ENCODE data around the gene BEST1. TPM values are rescaled to one million over a fixed set of nuclear protein-coding genes. Genes with fewer than 3 reads are reported as not detected.

BEST1 gene
- total RNA-seq, 1 donor from 2014 or later, result 1.1 TPM

DNA sequence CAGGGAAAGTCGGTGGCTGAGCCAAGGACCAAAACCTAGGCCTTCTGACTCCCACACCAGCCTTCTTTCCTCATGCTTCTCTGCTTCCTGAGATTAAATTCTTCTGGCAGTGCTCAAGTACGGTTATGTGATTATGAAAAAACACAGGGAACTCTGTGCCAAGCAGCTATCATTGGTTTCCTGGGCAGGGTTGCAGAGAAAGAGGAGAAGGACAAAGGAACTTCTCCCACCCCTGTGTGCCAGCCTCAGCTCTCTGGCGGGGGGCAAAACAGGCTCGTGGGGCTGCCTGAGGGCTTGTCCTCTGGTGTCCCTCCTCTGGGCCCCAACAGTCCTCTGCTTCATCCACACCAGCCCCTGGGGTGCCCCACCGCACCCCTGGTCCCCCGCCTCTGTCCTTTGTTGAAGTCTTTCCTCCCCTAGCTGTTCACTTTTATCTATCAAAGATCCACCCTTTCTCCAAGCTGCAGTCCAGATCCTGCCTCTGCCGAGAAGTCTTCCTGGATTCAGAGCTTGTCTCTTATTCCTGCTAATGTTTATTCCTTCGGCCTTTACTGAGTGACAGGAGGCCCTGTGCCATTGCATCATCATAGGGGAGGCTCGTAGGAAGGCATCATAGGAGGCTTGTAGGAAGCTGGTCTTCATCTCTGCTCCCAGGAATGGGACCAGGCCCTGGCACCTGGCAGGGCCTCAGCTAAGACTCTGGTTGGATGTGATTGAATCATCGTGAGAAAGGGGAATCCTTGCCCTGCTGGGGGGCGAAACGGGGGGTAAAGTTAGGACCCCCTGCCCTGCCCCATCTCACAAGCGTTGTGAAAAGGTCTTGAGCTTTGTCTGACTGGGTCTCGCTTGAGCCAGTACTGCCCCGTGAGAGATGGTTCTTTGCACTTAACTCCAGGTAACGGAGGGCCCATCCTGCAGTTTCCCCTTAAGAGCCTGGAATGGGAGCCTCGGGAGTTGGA is 28.8 kb downstream of the BEST1 start:
- peak overlapping the region; percentile 12 for H3K27ac Mint-ChIP-seq
- H3K4me1 Mint-ChIP-seq, result peaks cover 49% of the 10 kb centered on the region
- peak in 1 of 2 experiments; percentile 22 for DNase-seq (ENCODE audit: low spot score in 2 of 2, unreplicated experiment in 2 of 2)
- TF ChIP-seq, protein P1, sequence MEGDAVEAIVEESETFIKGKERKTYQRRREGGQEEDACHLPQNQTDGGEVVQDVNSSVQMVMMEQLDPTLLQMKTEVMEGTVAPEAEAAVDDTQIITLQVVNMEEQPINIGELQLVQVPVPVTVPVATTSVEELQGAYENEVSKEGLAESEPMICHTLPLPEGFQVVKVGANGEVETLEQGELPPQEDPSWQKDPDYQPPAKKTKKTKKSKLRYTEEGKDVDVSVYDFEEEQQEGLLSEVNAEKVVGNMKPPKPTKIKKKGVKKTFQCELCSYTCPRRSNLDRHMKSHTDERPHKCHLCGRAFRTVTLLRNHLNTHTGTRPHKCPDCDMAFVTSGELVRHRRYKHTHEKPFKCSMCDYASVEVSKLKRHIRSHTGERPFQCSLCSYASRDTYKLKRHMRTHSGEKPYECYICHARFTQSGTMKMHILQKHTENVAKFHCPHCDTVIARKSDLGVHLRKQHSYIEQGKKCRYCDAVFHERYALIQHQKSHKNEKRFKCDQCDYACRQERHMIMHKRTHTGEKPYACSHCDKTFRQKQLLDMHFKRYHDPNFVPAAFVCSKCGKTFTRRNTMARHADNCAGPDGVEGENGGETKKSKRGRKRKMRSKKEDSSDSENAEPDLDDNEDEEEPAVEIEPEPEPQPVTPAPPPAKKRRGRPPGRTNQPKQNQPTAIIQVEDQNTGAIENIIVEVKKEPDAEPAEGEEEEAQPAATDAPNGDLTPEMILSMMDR (IDR thresholded peaks at IDR 0.05; ENCODE audit: unreplicated experiment), result no peak
- no peaks in the 10 kb centered on the region for H3K9me3 Mint-ChIP-seq
- H3K4me3 Mint-ChIP-seq, result no peak overlapping the region
- no peaks in the 10 kb centered on the region for H3K27me3 Mint-ChIP-seq (ENCODE audit: low read depth)
- no peaks in the 10 kb centered on the region for H3K36me3 Mint-ChIP-seq

DNA sequence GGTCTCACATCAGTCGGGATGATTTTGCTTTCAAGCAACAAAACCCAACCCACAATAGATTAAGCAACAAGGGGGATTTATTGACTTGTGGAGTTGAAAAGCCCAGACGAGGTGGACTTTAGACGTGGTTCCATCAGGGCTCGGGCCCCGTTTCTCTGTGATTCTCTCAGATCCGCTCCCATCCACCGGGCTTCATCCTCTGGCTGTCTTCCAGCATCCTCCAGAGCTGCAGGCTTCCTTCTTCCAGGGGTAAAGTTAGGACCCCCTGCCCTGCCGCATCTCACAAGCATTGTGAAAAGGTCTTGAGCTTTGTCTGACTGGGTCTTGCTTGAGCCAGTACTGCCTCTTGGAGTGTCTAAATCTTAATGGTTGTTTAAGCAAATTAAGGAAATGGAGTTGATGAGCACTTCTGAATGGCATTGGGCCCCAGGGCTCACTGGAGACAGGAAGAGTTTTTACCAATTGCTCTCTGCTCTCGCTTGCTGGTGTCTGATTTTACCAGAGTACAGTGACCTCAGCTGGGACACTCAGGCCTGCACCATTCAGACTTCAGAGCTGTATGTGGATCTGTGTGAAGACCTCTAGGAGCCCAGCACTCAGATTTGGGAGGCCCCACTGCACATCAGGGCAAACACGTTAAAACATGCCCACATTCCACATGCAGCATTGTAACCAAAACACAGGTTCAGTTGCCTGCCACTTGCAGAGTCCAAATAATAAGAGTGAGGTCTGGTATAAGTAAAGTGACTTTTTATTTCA is 30.8 kb downstream of the BEST1 start:
- H3K9me3 Mint-ChIP-seq, result peaks cover under 1% of the 10 kb centered on the region
- peak in 1 of 2 experiments; percentile 36 for DNase-seq (ENCODE audit: low spot score in 2 of 2, unreplicated experiment in 2 of 2)
- H3K4me3 Mint-ChIP-seq, result no peak overlapping the region
- no peaks in the 10 kb centered on the region for H3K27me3 Mint-ChIP-seq (ENCODE audit: low read depth)
- H3K36me3 Mint-ChIP-seq, result peaks cover under 1% of the 10 kb centered on the region
- peak overlapping the region; percentile 77 for H3K27ac Mint-ChIP-seq
- TF ChIP-seq, protein P1 (IDR thresholded peaks at IDR 0.05; ENCODE audit: unreplicated experiment), result no peak
- H3K4me1 Mint-ChIP-seq, result peaks cover 41% of the 10 kb centered on the region

DNA sequence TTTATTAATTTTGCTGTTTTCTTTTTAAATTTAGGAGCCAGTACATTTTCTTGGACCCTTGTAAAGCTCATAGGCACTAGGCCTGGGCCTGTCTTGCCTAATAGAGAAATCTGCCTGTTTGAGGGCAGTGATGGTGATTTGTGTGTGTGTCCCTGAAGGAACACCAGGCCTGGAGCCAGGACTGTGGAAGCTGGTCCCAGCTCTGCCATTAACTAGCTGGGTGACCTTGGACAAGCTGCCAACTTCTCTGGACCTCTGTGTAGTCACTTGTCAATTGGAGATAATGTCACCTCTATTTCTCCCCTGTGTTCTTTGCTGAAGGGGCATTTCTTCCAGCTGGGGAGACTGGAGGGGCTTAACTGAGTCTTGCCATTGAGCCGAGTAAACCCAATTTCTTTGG is 33.3 kb downstream of the BEST1 start:
- DNase-seq (ENCODE audit: low spot score in 2 of 2, unreplicated experiment in 2 of 2), result peak in 1 of 2 experiments; percentile 16
- Mint-ChIP-seq H3K36me3 (peaks cover 16% of the 10 kb centered on the region), H3K27ac (no peak overlapping the region), H3K27me3 (ENCODE audit: low read depth) (no peaks in the 10 kb centered on the region), H3K4me1 (peaks cover 32% of the 10 kb centered on the region), H3K9me3 (peaks cover 19% of the 10 kb centered on the region), H3K4me3 (no peak overlapping the region)
- TF ChIP-seq, protein P1 (IDR thresholded peaks at IDR 0.05; ENCODE audit: unreplicated experiment), result no peak

DNA sequence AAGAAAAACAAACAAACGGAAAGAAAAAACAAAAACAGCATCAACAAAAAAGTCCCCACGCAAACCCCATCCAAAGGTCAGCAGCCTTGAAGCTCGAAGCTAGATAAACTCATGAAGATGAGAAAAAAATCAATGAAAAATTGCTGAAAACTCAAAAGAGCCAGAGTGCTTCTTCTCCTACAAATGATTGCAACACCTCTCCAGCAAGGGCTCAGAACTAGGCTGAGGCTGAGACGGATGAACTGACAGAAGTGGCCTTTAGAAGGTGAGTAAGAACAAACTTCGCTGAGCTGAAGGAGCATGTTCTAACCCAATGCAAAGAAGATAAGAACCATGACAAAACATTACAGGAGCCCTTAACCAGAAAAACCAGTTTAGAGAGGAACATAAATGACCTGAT is 35.7 kb downstream of the BEST1 start:
- Mint-ChIP-seq H3K9me3 (peaks cover 43% of the 10 kb centered on the region), H3K4me3 (no peak overlapping the region), H3K4me1 (peaks cover 19% of the 10 kb centered on the region), H3K27me3 (ENCODE audit: low read depth) (no peaks in the 10 kb centered on the region), H3K36me3 (peaks cover 16% of the 10 kb centered on the region), H3K27ac (peak overlapping the region; percentile 24)
- TF ChIP-seq, protein P1 (IDR thresholded peaks at IDR 0.05; ENCODE audit: unreplicated experiment), result no peak
- no peak for DNase-seq (ENCODE audit: low spot score in 2 of 2, unreplicated experiment in 2 of 2)

DNA sequence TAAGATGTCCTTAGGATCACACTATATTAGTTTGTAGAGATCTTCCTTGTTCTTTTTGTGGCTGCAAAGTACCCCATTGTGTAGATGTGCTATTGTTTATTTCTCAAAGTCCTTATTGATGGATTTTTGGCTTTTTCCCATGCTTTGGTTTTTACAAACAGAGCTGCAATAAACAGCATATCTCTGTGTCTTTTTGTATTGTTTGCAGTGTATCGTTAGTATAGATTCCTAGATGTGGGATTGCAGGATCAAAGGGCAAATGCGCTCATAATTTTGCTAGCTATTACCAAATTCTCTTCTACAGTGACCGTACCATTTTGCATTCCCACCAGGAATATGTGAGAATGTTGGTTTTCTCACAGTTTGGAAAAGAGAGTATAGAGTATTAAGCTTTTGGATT is 44.8 kb downstream of the BEST1 start:
- Mint-ChIP-seq H3K4me1 (no peaks in the 10 kb centered on the region), H3K27ac (peak overlapping the region; percentile 14), H3K27me3 (ENCODE audit: low read depth) (no peaks in the 10 kb centered on the region), H3K36me3 (peaks cover 17% of the 10 kb centered on the region), H3K4me3 (no peak overlapping the region), H3K9me3 (peaks cover 27% of the 10 kb centered on the region)
- TF ChIP-seq, protein P1 (IDR thresholded peaks at IDR 0.05; ENCODE audit: unreplicated experiment), result no peak
- DNase-seq (ENCODE audit: low spot score in 2 of 2, unreplicated experiment in 2 of 2), result no peak
